CD4-positive, alpha-beta T cell (primary cell): Measurements from ENCODE around the gene RPGR. TPM values are rescaled to one million over a fixed set of nuclear protein-coding genes. Genes with fewer than 3 reads are reported as not detected.
A peak's percentile ranks its signal among the peaks of the same experiment; 100 is the strongest.

ENCODE experiments used
- ATAC-seq: fragments of 200-7000 bp; cut with Tn5 transposase; one replicate; pipeline ENCODE4 v1.10.0; 2022; ENCODE audit warnings: mild to moderate bottlenecking; ENCODE audit not compliant: poor library complexity
- CTCF ChIA-PET: fragments of 350-600 bp; sonication (Branson Sonifier 250); formaldehyde crosslinking; loops from one replicate; lab custom pipeline; 2021; ENCODE audit warnings: antibody characterized with exemption, inconsistent platforms; lab: Charles Lee
- POLR2A ChIA-PET: fragments of 350-600 bp; sonication (Branson Sonifier 250); formaldehyde crosslinking; loops from one replicate; lab custom pipeline; 2021; ENCODE audit warnings: antibody characterized with exemption, inconsistent platforms; lab: Charles Lee
- DNase-seq, 14 experiments: peaks; one replicate each; pipeline ENCODE4 v3.0.0-alpha.2; 2013 to 2020; ENCODE audit warnings: mixed read lengths in 2 of 14
- H3K27ac ChIP-seq, 2 donors: one replicate each; pipeline versions ENCODE4 v1.5.1 to v1.7.0; 2013; ENCODE audit warnings: low read length in 2 of 2, low read depth in 1 of 2, mild to moderate bottlenecking in 1 of 2
- H3K27me3 ChIP-seq, 2 experiments: 1 replicate in 1 of 2; 2 replicates in 1 of 2; pipeline versions ENCODE4 v1.6.1 to v1.7.0; 2013; ENCODE audit warnings: low read length in 2 of 2, control low read depth in 1 of 2, mild to moderate bottlenecking in 1 of 2, moderate library complexity in 1 of 2; ENCODE audit not compliant: insufficient read depth in 2 of 2, control insufficient read depth in 1 of 2
- H3K36me3 ChIP-seq: one replicate; pipeline ENCODE4 v1.6.1; 2013; ENCODE audit warnings: low read length, control low read depth; ENCODE audit not compliant: insufficient read depth
- H3K4me1 ChIP-seq: one replicate; pipeline ENCODE4 v1.6.1; 2013; ENCODE audit warnings: low read length, control low read depth; ENCODE audit not compliant: insufficient read depth
- H3K4me3 ChIP-seq: one replicate; pipeline ENCODE4 v1.5.1; 2013; ENCODE audit warnings: mild to moderate bottlenecking, low read length, moderate library complexity
- H3K9me3 ChIP-seq, 2 experiments: 1 replicate in 1 of 2; 2 replicates in 1 of 2; pipeline versions ENCODE4 v1.6.1 to v1.7.0; 2013; ENCODE audit warnings: low read length in 2 of 2, mild to moderate bottlenecking in 2 of 2, control low read depth in 1 of 2, moderate library complexity in 1 of 2; ENCODE audit not compliant: control insufficient read depth in 1 of 2, insufficient read depth in 1 of 2
- H3K27ac Mint-ChIP-seq: one replicate; pipeline ENCODE4 v1.8.0; 2020; ENCODE audit warnings: mixed read lengths
- H3K27me3 Mint-ChIP-seq: one replicate; pipeline ENCODE4 v1.8.0; 2021; ENCODE audit warnings: mixed read lengths
- H3K36me3 Mint-ChIP-seq: one replicate; pipeline ENCODE4 v1.8.0; 2021; ENCODE audit warnings: low read depth, mixed read lengths
- H3K4me1 Mint-ChIP-seq: one replicate; pipeline ENCODE4 v1.8.0; 2021; ENCODE audit warnings: low read depth, mixed read lengths
- H3K4me3 Mint-ChIP-seq: one replicate; pipeline ENCODE4 v1.8.0; 2020; ENCODE audit warnings: mild to moderate bottlenecking, mixed read lengths
- H3K9me3 Mint-ChIP-seq: one replicate; pipeline ENCODE4 v1.8.0; 2020; ENCODE audit warnings: mixed read lengths
- CTCF ChIP-seq: fragments of 200-600 bp; IDR thresholded peaks from one replicate; pipeline ENCODE4 v1.8.0; 2022; ENCODE audit warnings: antibody characterized with exemption, mild to moderate bottlenecking
- intact Hi-C, 2 experiments: fragments of 100-400 bp; cut with DNase I in 1 of 2; cut with micrococcal nuclease in 1 of 2; formaldehyde crosslinking; loops; one replicate each; pipeline versions ENCODE4 v1.15.1 to v1.9.0; 2023 to 2025; cut with DNase I, micrococcal nuclease
- total RNA-seq, 174 experiments: library from RNA in 2 of 174; stranded (reverse) in 2 of 174; gene quantifications; one replicate each; pipeline ENCODE4 v1.2.3 and lab custom pipeline; 2021 to 2026

RPGR gene
- total RNA-seq, 2 experiments from 2014 or later = 17.1 to 18.2 TPM

DNA sequence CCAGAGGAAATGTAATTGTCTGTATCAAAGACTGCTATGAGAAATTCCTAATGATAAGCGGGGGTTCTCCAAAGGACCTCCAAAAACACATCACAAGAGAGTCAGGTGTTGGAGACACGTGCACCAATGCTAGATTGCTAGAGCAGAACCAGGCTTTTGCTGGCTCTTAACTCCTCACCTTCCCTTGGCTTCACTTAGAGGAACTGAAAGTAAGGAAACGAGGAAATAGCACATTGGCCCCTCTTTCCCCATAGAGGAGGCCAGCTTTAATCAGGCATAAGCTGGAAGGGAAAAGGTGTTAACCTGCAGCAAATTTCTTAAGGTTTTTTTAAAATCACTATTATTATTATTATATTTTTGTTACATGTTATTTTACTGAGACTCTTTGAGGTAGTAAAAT lies 38.6 kb upstream of the RPGR start:
- CTCF ChIA-PET = no interaction called here
- ATAC-seq (no peak), DNase-seq (peak in 2 of 14 experiments; percentile 10 to 11)
- H3K9me3 Mint-ChIP-seq = no peaks in the 10 kb centered on the region
- no peaks in the 10 kb centered on the region for H3K9me3 ChIP-seq
- H3K36me3 Mint-ChIP-seq = no peaks in the 10 kb centered on the region
- TF ChIP-seq CTCF = no peak
- no peaks in the 10 kb centered on the region for H3K4me1 ChIP-seq
- H3K27ac ChIP-seq = no peak overlapping the region
- no peak overlapping the region for H3K27ac Mint-ChIP-seq
- POLR2A ChIA-PET = no interaction called here
- H3K4me3 Mint-ChIP-seq = no peak overlapping the region
- no peaks in the 10 kb centered on the region for H3K27me3 Mint-ChIP-seq
- no peaks in the 10 kb centered on the region for H3K27me3 ChIP-seq
- no peaks in the 10 kb centered on the region for H3K4me1 Mint-ChIP-seq
- no peaks in the 10 kb centered on the region for H3K36me3 ChIP-seq
- H3K4me3 ChIP-seq = no peak overlapping the region
- intact Hi-C loops = no loop called here

- no peaks in the 10 kb centered on the region for H3K4me1 Mint-ChIP-seq
- no peaks in the 10 kb centered on the region for H3K36me3 Mint-ChIP-seq
- H3K27ac Mint-ChIP-seq = no peak overlapping the region
- no peaks in the 10 kb centered on the region for H3K9me3 Mint-ChIP-seq
- Histone ChIP-seq H3K9me3 (no peaks in the 10 kb centered on the region), H3K36me3 (no peaks in the 10 kb centered on the region), H3K27me3 (no peaks in the 10 kb centered on the region), H3K4me1 (no peaks in the 10 kb centered on the region), H3K27ac (no peak overlapping the region), H3K4me3 (no peak overlapping the region)
- ATAC-seq = no peak
- no peak for TF ChIP-seq CTCF
- POLR2A ChIA-PET = no interaction called here
- intact Hi-C loops = no loop called here
- no peaks in the 10 kb centered on the region for H3K27me3 Mint-ChIP-seq
- CTCF ChIA-PET = interaction anchor here (1.7 kb wide), 1 partner anchor 10 kb away, joined by 3 read pairs; the partner anchor contains the start of gene OTC
- no peak overlapping the region for H3K4me3 Mint-ChIP-seq
- DNase-seq = peak in 2 of 14 experiments; percentile 2 to 5
Observed at GRCh38 chrX:38363046-38363445, 35.7 kb upstream of the RPGR start.

DNA sequence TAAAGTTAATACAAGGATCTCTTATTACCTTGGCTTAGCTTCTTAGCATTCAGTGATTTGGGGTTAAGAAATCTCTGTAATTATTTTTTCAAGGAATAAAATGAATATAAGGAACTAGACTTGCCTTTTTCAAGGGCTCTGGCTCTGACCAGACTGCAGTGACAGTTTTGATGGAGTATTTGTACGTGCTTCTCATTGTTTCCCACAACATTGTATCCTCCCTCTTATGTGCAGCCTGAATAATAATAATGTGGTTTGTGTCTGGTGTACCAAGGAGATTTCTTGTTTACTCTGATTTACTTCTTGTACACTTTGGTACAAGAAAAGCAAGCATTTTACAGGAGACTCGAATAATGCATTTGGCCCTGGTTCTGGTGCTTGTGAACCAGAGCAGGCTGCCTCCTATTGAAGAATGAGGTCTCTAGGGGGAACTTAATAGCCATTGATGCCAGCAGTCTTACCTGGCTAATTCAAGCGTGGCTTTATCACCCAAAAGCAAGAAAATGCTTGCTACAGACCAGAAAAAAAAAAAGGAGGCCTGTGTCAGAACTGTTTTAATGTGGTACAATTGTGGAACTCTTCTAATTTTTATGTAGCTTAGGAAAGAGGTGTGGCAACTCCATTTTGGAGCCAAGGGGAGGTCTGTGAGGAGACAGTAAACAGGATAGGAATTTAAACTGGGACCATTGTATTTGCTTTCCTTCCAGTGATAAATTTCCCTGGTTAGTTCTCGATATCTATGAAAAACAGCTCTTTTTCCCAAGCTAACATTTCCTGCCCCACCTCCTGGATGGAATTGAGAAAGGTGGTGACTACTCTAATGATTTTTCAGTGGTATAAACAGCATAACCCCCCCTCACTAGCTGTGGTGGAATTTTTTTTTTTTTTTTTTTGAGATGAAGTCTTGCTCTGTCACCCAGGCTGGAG lies 30.7 kb upstream of the RPGR start:
- no peak overlapping the region for H3K27ac Mint-ChIP-seq
- no peaks in the 10 kb centered on the region for H3K36me3 Mint-ChIP-seq
- no peak overlapping the region for H3K27ac ChIP-seq
- H3K27me3 Mint-ChIP-seq = no peaks in the 10 kb centered on the region
- H3K4me1 Mint-ChIP-seq = no peaks in the 10 kb centered on the region
- DNase-seq = no peak
- no peaks in the 10 kb centered on the region for H3K9me3 ChIP-seq
- no peaks in the 10 kb centered on the region for H3K4me1 ChIP-seq
- no peaks in the 10 kb centered on the region for H3K9me3 Mint-ChIP-seq
- no peaks in the 10 kb centered on the region for H3K27me3 ChIP-seq
- no peak overlapping the region for H3K4me3 Mint-ChIP-seq
- intact Hi-C loops = no loop called here
- TF ChIP-seq CTCF = no peak
- ATAC-seq = no peak
- H3K4me3 ChIP-seq = no peak overlapping the region
- CTCF ChIA-PET = interaction anchor here (0.7 kb wide), 1 partner anchor 15 kb away, joined by 3 read pairs; no protein-coding TSS in a partner anchor
- no peaks in the 10 kb centered on the region for H3K36me3 ChIP-seq
- POLR2A ChIA-PET = no interaction called here
